WTC11 (cell line): Measurements from ENCODE around the gene C10orf71. TPM values are rescaled to one million over a fixed set of nuclear protein-coding genes. Genes with fewer than 3 reads are reported as not detected.

Source experiments
- ATAC-seq: fragments of 200-7000 bp; cut with Tn5 transposase; 2 replicates; pipeline ENCODE4 v1.10.0; 2021; ENCODE audit warnings: mild to moderate bottlenecking, moderate library complexity
- CTCF ChIA-PET: fragments of 300-600 bp; sonication (Branson Sonifier 250); formaldehyde crosslinking; loops from one replicate; lab custom pipeline; 2021; ENCODE audit warnings: antibody characterized with exemption; lab: Charles Lee
- POLR2A ChIA-PET: fragments of 350-600 bp; sonication (Branson Sonifier 250); formaldehyde crosslinking; loops from one replicate; lab custom pipeline; 2021; ENCODE audit warnings: antibody characterized with exemption; lab: Charles Lee
- DNase-seq: peaks from one replicate; pipeline ENCODE4 v3.0.0; 2021; ENCODE audit warnings: low spot score
- H3K27ac Mint-ChIP-seq: 2 replicates; pipeline ENCODE4 v1.8.0; 2021; ENCODE audit warnings: mixed read lengths
- H3K27me3 Mint-ChIP-seq: 2 replicates; pipeline ENCODE4 v1.8.0; 2021; ENCODE audit warnings: low read depth, mild to moderate bottlenecking, moderate library complexity, mixed read lengths
- H3K36me3 Mint-ChIP-seq: 2 replicates; pipeline ENCODE4 v1.8.0; 2021; ENCODE audit warnings: mixed read lengths
- H3K4me1 Mint-ChIP-seq: 2 replicates; pipeline ENCODE4 v1.8.0; 2022; ENCODE audit warnings: mixed read lengths
- H3K4me3 Mint-ChIP-seq: 2 replicates; pipeline ENCODE4 v1.8.0; 2021; ENCODE audit warnings: mild to moderate bottlenecking, moderate library complexity, mixed read lengths
- H3K9me3 Mint-ChIP-seq: 2 replicates; pipeline ENCODE4 v1.8.0; 2021; ENCODE audit warnings: mixed read lengths
- ATF1 ChIP-seq: sonication (generic); formaldehyde crosslinking; IDR thresholded peaks from 2 replicates; pipeline ENCODE4 v1.8.1; 2023; ENCODE audit warnings: mild to moderate bottlenecking, moderate library complexity, missing genetic modification reagents
- ESRRA ChIP-seq: sonication (generic); formaldehyde crosslinking; IDR thresholded peaks from 2 replicates; pipeline ENCODE4 v1.8.1; 2022; ENCODE audit warnings: mild to moderate bottlenecking, missing genetic modification reagents, borderline replicate concordance
- GABPB1 ChIP-seq: sonication (generic); formaldehyde crosslinking; IDR thresholded peaks from 2 replicates; pipeline ENCODE4 v1.8.1; 2023; ENCODE audit warnings: mild to moderate bottlenecking, missing genetic modification reagents
- IRF2 ChIP-seq: sonication (generic); formaldehyde crosslinking; IDR thresholded peaks from 2 replicates; pipeline ENCODE4 v1.8.0; 2022; ENCODE audit warnings: low read depth, missing genetic modification reagents, borderline replicate concordance
- MXD4 ChIP-seq: fragments of 250-450 bp; sonication (Bioruptor Pico); IDR thresholded peaks from 2 replicates; pipeline ENCODE4 v1.8.0; 2021; ENCODE audit warnings: mild to moderate bottlenecking, moderate library complexity, borderline replicate concordance
- OVOL2 ChIP-seq: fragments of 250-450 bp; sonication (Bioruptor Pico); IDR thresholded peaks from 2 replicates; pipeline ENCODE4 v1.9.0; 2021; ENCODE audit warnings: mild to moderate bottlenecking, borderline replicate concordance
- SOX15 ChIP-seq: fragments of 250-450 bp; sonication (Bioruptor Pico); IDR thresholded peaks from 2 replicates; pipeline ENCODE4 v1.9.0; 2021; ENCODE audit warnings: mild to moderate bottlenecking
- TP53 ChIP-seq: sonication (generic); formaldehyde crosslinking; IDR thresholded peaks from 2 replicates; pipeline ENCODE4 v1.8.1; 2023; ENCODE audit warnings: mild to moderate bottlenecking, missing genetic modification reagents
- ZNF317 ChIP-seq: sonication (generic); formaldehyde crosslinking; IDR thresholded peaks from 2 replicates; pipeline ENCODE4 v1.8.1; 2023; ENCODE audit warnings: low read depth, mild to moderate bottlenecking, moderate library complexity, missing genetic modification reagents, borderline replicate concordance
- ZNF671 ChIP-seq: fragments of 250-450 bp; sonication (Bioruptor Pico); IDR thresholded peaks from 2 replicates; pipeline ENCODE4 v1.8.0; 2021; ENCODE audit warnings: mild to moderate bottlenecking
- total RNA-seq: library from RNA; stranded (reverse); gene quantifications from 3 replicates; pipeline ENCODE4 v1.2.3, GENCODE V29; 2021
- TF ChIP-seq, protein P1 (sequence below): fragments of 250-450 bp; sonication (Bioruptor Pico); IDR thresholded peaks from 2 replicates; pipeline ENCODE4 v1.9.0; 2021; ENCODE audit warnings: mild to moderate bottlenecking, borderline replicate concordance
- TF ChIP-seq, protein P2 (sequence below): sonication (generic); formaldehyde crosslinking; IDR thresholded peaks from 2 replicates; pipeline ENCODE4 v1.8.1; 2022; ENCODE audit warnings: low read depth, missing genetic modification reagents, borderline replicate concordance
- TF ChIP-seq, protein P3 (sequence below): sonication (generic); formaldehyde crosslinking; IDR thresholded peaks from 2 replicates; pipeline ENCODE4 v1.8.0; 2022; ENCODE audit warnings: mild to moderate bottlenecking, missing genetic modification reagents
- TF ChIP-seq, protein P4 (sequence below): sonication (generic); formaldehyde crosslinking; IDR thresholded peaks from 2 replicates; pipeline ENCODE4 v1.8.0; 2022; ENCODE audit warnings: mild to moderate bottlenecking, missing genetic modification reagents
- TF ChIP-seq, protein P5 (sequence below): sonication (generic); formaldehyde crosslinking; IDR thresholded peaks from 2 replicates; pipeline ENCODE4 v1.8.0; 2023; ENCODE audit warnings: missing genetic modification reagents, mild to moderate bottlenecking, borderline replicate concordance

Gene C10orf71
- total RNA-seq, 1 experiment from 2014 or later, result not detected

DNA sequence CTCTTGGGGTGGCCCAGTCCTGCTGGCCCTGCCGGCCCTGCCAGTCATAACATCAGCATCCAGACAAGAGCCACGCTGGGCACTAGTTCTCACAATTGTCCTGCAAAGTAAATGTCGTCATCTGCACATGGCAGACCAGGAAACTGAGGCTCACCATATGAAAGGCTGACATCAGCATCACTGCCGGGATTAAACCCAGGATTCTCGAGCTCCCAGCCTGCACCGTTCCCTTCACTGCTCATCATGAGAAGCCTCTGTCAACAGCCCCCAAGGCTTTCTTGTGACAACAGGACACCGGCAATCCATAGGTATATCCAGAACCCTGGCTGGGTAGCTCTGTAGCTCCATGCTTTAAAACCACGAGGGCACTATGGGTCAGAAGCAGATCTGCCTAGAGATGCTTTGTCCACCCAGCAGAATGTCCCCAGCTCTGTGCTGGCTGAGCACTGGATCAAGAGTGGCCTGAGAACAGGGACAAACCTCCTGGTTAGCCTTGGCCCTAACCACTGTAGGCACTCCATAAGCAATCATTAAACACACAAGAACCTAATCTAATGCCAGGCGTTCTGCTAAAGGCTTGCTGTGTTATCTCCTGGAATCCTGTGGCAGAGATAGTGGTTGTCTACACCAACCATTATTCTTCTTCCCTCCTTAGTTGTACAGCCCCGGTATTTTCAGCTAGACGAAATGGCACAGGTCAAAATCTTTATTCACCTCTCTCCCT lies 41.2 kb upstream of the C10orf71 start (continued):
- TF ChIP-seq, protein P1, sequence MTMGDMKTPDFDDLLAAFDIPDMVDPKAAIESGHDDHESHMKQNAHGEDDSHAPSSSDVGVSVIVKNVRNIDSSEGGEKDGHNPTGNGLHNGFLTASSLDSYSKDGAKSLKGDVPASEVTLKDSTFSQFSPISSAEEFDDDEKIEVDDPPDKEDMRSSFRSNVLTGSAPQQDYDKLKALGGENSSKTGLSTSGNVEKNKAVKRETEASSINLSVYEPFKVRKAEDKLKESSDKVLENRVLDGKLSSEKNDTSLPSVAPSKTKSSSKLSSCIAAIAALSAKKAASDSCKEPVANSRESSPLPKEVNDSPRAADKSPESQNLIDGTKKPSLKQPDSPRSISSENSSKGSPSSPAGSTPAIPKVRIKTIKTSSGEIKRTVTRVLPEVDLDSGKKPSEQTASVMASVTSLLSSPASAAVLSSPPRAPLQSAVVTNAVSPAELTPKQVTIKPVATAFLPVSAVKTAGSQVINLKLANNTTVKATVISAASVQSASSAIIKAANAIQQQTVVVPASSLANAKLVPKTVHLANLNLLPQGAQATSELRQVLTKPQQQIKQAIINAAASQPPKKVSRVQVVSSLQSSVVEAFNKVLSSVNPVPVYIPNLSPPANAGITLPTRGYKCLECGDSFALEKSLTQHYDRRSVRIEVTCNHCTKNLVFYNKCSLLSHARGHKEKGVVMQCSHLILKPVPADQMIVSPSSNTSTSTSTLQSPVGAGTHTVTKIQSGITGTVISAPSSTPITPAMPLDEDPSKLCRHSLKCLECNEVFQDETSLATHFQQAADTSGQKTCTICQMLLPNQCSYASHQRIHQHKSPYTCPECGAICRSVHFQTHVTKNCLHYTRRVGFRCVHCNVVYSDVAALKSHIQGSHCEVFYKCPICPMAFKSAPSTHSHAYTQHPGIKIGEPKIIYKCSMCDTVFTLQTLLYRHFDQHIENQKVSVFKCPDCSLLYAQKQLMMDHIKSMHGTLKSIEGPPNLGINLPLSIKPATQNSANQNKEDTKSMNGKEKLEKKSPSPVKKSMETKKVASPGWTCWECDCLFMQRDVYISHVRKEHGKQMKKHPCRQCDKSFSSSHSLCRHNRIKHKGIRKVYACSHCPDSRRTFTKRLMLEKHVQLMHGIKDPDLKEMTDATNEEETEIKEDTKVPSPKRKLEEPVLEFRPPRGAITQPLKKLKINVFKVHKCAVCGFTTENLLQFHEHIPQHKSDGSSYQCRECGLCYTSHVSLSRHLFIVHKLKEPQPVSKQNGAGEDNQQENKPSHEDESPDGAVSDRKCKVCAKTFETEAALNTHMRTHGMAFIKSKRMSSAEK (CRISPR knock-in tag), result no peak
- TF ChIP-seq GABPB1 (CRISPR knock-in tag) (no peak), IRF2 (no peak), ZNF671 (CRISPR knock-in tag) (no peak), MXD4 (CRISPR knock-in tag) (no peak), ATF1 (no peak)
- TF ChIP-seq, protein P2, sequence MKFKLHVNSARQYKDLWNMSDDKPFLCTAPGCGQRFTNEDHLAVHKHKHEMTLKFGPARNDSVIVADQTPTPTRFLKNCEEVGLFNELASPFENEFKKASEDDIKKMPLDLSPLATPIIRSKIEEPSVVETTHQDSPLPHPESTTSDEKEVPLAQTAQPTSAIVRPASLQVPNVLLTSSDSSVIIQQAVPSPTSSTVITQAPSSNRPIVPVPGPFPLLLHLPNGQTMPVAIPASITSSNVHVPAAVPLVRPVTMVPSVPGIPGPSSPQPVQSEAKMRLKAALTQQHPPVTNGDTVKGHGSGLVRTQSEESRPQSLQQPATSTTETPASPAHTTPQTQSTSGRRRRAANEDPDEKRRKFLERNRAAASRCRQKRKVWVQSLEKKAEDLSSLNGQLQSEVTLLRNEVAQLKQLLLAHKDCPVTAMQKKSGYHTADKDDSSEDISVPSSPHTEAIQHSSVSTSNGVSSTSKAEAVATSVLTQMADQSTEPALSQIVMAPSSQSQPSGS (CRISPR knock-in tag), result no peak
- TF ChIP-seq, protein P3, sequence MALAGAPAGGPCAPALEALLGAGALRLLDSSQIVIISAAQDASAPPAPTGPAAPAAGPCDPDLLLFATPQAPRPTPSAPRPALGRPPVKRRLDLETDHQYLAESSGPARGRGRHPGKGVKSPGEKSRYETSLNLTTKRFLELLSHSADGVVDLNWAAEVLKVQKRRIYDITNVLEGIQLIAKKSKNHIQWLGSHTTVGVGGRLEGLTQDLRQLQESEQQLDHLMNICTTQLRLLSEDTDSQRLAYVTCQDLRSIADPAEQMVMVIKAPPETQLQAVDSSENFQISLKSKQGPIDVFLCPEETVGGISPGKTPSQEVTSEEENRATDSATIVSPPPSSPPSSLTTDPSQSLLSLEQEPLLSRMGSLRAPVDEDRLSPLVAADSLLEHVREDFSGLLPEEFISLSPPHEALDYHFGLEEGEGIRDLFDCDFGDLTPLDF, result no peak

DNA sequence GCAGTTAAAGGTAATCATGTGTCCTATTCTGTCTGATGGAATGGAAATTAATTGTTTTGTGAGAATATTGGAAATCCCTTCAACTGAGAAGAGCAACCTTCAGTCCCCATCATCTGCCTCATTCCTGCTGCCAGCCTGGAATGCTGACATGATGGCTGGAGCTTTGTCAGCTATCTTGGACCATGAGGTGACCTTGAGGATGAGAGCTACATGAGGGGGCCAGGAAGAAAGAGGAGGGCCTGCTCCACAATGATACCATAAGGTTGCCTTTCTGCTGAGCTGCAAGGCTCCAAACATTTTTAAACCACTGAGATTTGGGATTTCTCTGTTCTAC lies 40.7 kb upstream of the C10orf71 start:
- ATAC-seq (no peak), DNase-seq (no peak)
- Mint-ChIP-seq H3K27me3 (no peaks in the 10 kb centered on the region), H3K36me3 (no peaks in the 10 kb centered on the region), H3K27ac (no peak overlapping the region), H3K4me1 (no peaks in the 10 kb centered on the region), H3K4me3 (no peak overlapping the region), H3K9me3 (peaks cover 4% of the 10 kb centered on the region)
- CTCF ChIA-PET, result no interaction called here
- TF ChIP-seq, protein P4, sequence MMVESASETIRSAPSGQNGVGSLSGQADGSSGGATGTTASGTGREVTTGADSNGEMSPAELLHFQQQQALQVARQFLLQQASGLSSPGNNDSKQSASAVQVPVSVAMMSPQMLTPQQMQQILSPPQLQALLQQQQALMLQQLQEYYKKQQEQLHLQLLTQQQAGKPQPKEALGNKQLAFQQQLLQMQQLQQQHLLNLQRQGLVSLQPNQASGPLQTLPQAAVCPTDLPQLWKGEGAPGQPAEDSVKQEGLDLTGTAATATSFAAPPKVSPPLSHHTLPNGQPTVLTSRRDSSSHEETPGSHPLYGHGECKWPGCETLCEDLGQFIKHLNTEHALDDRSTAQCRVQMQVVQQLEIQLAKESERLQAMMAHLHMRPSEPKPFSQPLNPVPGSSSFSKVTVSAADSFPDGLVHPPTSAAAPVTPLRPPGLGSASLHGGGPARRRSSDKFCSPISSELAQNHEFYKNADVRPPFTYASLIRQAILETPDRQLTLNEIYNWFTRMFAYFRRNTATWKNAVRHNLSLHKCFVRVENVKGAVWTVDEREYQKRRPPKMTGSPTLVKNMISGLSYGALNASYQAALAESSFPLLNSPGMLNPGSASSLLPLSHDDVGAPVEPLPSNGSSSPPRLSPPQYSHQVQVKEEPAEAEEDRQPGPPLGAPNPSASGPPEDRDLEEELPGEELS (CRISPR knock-in tag), result no peak
- TF ChIP-seq ZNF317 (no peak), ESRRA (CRISPR knock-in tag) (no peak), OVOL2 (CRISPR knock-in tag) (no peak)
- POLR2A ChIA-PET, result no interaction called here

DNA sequence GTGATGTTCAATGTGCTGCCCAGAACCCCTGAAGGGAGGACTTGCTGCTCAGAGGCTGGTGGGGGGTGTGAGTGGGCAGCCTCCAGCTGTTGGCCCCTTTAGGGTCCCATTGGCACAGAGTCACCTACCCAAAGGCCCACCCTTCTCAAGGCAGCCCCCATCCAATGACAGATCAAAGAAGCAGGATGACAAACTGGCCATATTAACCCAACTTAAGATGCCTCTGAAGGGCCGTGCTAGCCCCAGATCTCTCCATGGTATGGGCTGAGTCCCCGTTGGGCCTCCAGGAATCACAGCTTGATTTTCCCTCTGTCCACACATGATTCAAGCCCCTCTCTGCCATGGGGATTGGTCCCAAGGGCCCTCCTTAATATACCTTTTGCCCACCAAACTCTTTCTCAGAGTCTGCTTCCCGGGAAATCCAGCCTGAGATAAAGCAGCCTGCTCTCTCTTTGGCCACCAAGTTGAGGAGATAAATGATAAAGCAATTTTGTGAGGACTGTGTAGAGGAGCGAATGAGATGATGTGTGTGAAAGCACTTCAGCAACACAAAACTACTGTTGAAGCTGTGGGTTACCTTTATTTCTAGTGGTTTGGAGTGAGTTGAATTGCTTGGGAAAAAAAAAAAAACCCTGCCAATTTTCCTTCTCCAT lies 38.2 kb upstream of the C10orf71 start:
- no peaks in the 10 kb centered on the region for H3K4me1 Mint-ChIP-seq
- peaks cover 16% of the 10 kb centered on the region for H3K9me3 Mint-ChIP-seq
- peaks cover under 1% of the 10 kb centered on the region; the same call in 1 of the 2 replicates for H3K27me3 Mint-ChIP-seq
- no peak overlapping the region for H3K27ac Mint-ChIP-seq
- H3K36me3 Mint-ChIP-seq, result peaks cover 14% of the 10 kb centered on the region
- ChIA-PET CTCF (no interaction called here), POLR2A (no interaction called here)
- no peak for DNase-seq
- no peak for ATAC-seq
- no peak overlapping the region for H3K4me3 Mint-ChIP-seq
- TF ChIP-seq TP53 (CRISPR knock-in tag) (no peak), SOX15 (CRISPR knock-in tag) (no peak)
- TF ChIP-seq, protein P5, sequence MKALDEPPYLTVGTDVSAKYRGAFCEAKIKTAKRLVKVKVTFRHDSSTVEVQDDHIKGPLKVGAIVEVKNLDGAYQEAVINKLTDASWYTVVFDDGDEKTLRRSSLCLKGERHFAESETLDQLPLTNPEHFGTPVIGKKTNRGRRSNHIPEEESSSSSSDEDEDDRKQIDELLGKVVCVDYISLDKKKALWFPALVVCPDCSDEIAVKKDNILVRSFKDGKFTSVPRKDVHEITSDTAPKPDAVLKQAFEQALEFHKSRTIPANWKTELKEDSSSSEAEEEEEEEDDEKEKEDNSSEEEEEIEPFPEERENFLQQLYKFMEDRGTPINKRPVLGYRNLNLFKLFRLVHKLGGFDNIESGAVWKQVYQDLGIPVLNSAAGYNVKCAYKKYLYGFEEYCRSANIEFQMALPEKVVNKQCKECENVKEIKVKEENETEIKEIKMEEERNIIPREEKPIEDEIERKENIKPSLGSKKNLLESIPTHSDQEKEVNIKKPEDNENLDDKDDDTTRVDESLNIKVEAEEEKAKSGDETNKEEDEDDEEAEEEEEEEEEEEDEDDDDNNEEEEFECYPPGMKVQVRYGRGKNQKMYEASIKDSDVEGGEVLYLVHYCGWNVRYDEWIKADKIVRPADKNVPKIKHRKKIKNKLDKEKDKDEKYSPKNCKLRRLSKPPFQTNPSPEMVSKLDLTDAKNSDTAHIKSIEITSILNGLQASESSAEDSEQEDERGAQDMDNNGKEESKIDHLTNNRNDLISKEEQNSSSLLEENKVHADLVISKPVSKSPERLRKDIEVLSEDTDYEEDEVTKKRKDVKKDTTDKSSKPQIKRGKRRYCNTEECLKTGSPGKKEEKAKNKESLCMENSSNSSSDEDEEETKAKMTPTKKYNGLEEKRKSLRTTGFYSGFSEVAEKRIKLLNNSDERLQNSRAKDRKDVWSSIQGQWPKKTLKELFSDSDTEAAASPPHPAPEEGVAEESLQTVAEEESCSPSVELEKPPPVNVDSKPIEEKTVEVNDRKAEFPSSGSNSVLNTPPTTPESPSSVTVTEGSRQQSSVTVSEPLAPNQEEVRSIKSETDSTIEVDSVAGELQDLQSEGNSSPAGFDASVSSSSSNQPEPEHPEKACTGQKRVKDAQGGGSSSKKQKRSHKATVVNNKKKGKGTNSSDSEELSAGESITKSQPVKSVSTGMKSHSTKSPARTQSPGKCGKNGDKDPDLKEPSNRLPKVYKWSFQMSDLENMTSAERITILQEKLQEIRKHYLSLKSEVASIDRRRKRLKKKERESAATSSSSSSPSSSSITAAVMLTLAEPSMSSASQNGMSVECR (CRISPR knock-in tag), result no peak
